A549 (cell line): ENCODE results near the gene PGAP3.

Experiments used
- CTCF ChIP-seq: fragments of >200 bp; sonication (Bioruptor Twin); formaldehyde crosslinking; IDR thresholded peaks from 3 replicates; pipeline ENCODE4 v1.5.1; 2016
- EP300 ChIP-seq, 2 experiments: fragments of >200 bp; sonication (Bioruptor Twin); formaldehyde crosslinking; IDR thresholded peaks; 2 replicates in 1 of 2; 3 replicates in 1 of 2; pipeline ENCODE4 v1.6.1; 2016 to 2017
- JUNB ChIP-seq: fragments of >200 bp; sonication (Bioruptor Twin); formaldehyde crosslinking; IDR thresholded peaks from 2 replicates; pipeline ENCODE4 v1.6.1; 2016

DNA sequence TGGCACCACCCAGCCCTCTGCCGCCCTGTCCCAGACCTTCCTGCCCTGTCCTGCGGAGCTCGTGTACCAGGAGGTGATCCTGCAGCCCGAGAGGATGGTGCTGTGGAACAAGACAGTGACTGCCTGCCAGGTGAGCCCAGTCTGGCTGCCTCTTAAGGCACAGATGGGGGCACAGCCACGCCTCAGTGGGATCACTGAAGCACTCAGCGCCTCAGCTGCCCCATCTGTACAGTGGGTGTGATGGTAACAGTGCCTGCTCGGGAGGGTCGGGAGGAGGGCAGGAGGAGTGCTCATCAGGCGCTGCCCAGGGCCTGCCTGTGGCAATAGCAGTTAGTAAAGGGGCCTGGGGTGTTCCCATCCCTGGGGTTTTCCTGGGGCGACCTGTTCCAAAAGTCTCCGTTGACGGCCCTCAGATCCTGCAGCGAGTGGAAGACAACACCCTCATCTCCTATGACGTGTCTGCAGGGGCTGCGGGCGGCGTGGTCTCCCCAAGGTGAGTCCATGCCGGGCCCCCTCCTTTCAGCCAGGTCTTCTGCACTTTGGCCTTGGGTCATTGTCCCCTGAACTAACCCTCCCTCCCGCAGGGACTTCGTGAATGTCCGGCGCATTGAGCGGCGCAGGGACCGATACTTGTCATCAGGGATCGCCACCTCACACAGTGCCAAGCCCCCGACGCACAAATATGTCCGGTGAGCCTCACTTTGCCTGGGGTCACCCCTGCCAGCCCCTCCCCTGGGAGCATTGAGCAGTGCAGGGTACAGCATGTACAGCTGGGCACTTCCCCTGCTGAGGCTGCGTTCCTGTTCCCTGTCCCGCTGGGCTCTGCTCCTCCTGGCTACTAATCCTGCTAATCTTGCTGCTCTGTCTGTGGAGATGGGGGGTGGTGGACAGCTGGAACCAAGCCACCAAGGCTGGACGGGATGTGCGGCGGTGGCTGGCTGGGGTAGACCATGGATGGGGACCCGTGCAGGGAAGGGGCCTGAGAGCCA, 27.2 kb downstream of the PGAP3 start:
- TF ChIP-seq EP300 (IDR thresholded peaks at IDR 0.05) (no peak), JUNB (no peak), CTCF (no peak)
